LHCN-M2 (cell line): Measurements from ENCODE around the gene PPP2R5C. TPM values are rescaled to one million over a fixed set of nuclear protein-coding genes. Genes with fewer than 3 reads are reported as not detected.

Source experiments
- DNase-seq: peaks from one replicate; pipeline ENCODE4 v3.0.0-alpha.2; 2012; ENCODE audit warnings: low read depth
- total RNA-seq: library from RNA; depleted of rRNA; stranded (reverse); fragments of >200 nt; gene quantifications from 2 replicates; pipeline ENCODE4 v1.2.3, GENCODE V29; 2014

Gene PPP2R5C
- total RNA-seq, 1 experiment from 2014 or later = 86.3 TPM

- no peak for DNase-seq
These were observed 78.2 kb downstream of the PPP2R5C start for GRCh38 chr14:101839661-101840060.

- no peak for DNase-seq
These were observed 79.3 kb downstream of the PPP2R5C start for GRCh38 chr14:101840649-101841369.

- no peak for DNase-seq
These were observed 81.5 kb downstream of the PPP2R5C start for GRCh38 chr14:101843038-101843437.

GRCh38 chr14:101843665-101844064 is 82.2 kb downstream of the PPP2R5C start:
- no peak for DNase-seq

GRCh38 chr14:101844219-101844618 is 82.7 kb downstream of the PPP2R5C start:
- DNase-seq = no peak

- DNase-seq = no peak
These were observed 83.2 kb downstream of the PPP2R5C start for GRCh38 chr14:101844751-101845150.

- DNase-seq = no peak
These were observed 84.0 kb downstream of the PPP2R5C start for GRCh38 chr14:101845496-101845895.

GRCh38 chr14:101845896-101846295 is 84.4 kb downstream of the PPP2R5C start:
- no peak for DNase-seq

GRCh38 chr14:101849125-101849524 is 87.6 kb downstream of the PPP2R5C start:
- DNase-seq = no peak

GRCh38 chr14:101849640-101850039 is 88.1 kb downstream of the PPP2R5C start:
- no peak for DNase-seq

GRCh38 chr14:101851183-101851582 is 89.7 kb downstream of the PPP2R5C start:
- no peak for DNase-seq

- DNase-seq = no peak
These were observed 90.4 kb downstream of the PPP2R5C start for GRCh38 chr14:101851736-101852405.

- DNase-seq = no peak
These were observed 91.3 kb downstream of the PPP2R5C start for GRCh38 chr14:101852785-101853184.

- no peak for DNase-seq
These were observed 92.0 kb downstream of the PPP2R5C start for GRCh38 chr14:101853455-101854018.

- DNase-seq = no peak
These were observed 92.9 kb downstream of the PPP2R5C start for GRCh38 chr14:101854366-101854765.

- DNase-seq = no peak
These were observed 94.4 kb downstream of the PPP2R5C start for GRCh38 chr14:101855958-101856357.

GRCh38 chr14:101856536-101856935 is 95.0 kb downstream of the PPP2R5C start:
- no peak for DNase-seq

- DNase-seq = no peak
These were observed 95.7 kb downstream of the PPP2R5C start for GRCh38 chr14:101857226-101857625.

- no peak for DNase-seq
These were observed 97.5 kb downstream of the PPP2R5C start for GRCh38 chr14:101858791-101859537.

- no peak for DNase-seq
These were observed 98.0 kb downstream of the PPP2R5C start for GRCh38 chr14:101859538-101859902.

- no peak for DNase-seq
These were observed 98.4 kb downstream of the PPP2R5C start for GRCh38 chr14:101859958-101860357.

- no peak for DNase-seq
These were observed 100.0 kb downstream of the PPP2R5C start for GRCh38 chr14:101861464-101861863.
